ENCODE data around the gene TCF7L1. TPM values are rescaled to one million over a fixed set of nuclear protein-coding genes. Genes with fewer than 3 reads are reported as not detected.
A peak's percentile ranks its signal among the peaks of the same experiment; 100 is the strongest.

Gene TCF7L1
- total and polyA plus RNA-seq, 2 donors (not counting 3 experiments of a cell fraction or from before 2014, with no cell fraction given) = 9.6 to 17.4 TPM

- H3K9me3 ChIP-seq (replicated peaks; ENCODE audit: control insufficient read depth, insufficient read depth, low read length) = no peaks in the 10 kb centered on the region
- H2AFZ ChIP-seq (ENCODE audit: low read depth, low read length) = no peak overlapping the region
- no peaks in the 10 kb centered on the region for H3K79me2 ChIP-seq (ENCODE audit: control insufficient read depth, insufficient read depth, low read length)
- ChIA-PET POLR2A (no interaction called here), CTCF (interaction anchor here (1.3 to 2.5 kb wide), 6 partner anchors 16 to 173 kb away, joined by 3 to 13 read pairs (median 4); partner anchors contain the start of gene TCF7L1)
- H3K4me3 ChIP-seq (replicated peaks in 1 of 3; ENCODE audit: insufficient read depth in 1 of 3, low read depth in 1 of 3, low read length in 3 of 3) = no peak overlapping the region
- no peaks in the 10 kb centered on the region for H3K27me3 ChIP-seq (ENCODE audit: control insufficient read depth in 2 of 2, insufficient read depth in 2 of 2, low read length in 2 of 2)
- intact Hi-C loops (cut with micrococcal nuclease) = loop anchor here (2.0 to 5.0 kb wide), 2 partner anchors 45 to 63 kb away; no protein-coding TSS in a partner anchor
- H3K4me2 ChIP-seq (ENCODE audit: insufficient read depth, low read length) = no peak overlapping the region
- H3K27ac ChIP-seq (ENCODE audit: insufficient read depth, low read depth, low read length) = no peak overlapping the region
- H3K4me1 ChIP-seq (ENCODE audit: control insufficient read depth, extremely low read depth, insufficient read depth, low read length) = peaks cover 12% of the 10 kb centered on the region
- no TSS peak for BruUV-seq (replicated peaks)
- H3K36me3 ChIP-seq (ENCODE audit: control insufficient read depth in 2 of 2, extremely low read depth in 1 of 2, insufficient read depth in 2 of 2, low read length in 2 of 2) = no peaks in the 10 kb centered on the region
- no peak overlapping the region for H3K9ac ChIP-seq (replicated peaks; ENCODE audit: extremely low read depth, insufficient read depth, low read length)
- DNase-seq (ENCODE audit: low read depth, low spot score) = peak; percentile 21
- no peaks in the 10 kb centered on the region for H4K20me1 ChIP-seq (replicated peaks; ENCODE audit: control insufficient read depth, extremely low read depth, insufficient read depth, low read length)
- dilution Hi-C loops (cut with MboI; ENCODE audit: extremely low pct_ligation_motif_present, low sequenced_read_pairs) = no loop called here
- TF ChIP-seq JUN (IDR thresholded peaks at IDR 0.05; ENCODE audit: borderline replicate concordance, insufficient read depth, insufficient read length, low read depth) (no peak), FOS (IDR thresholded peaks at IDR 0.05; ENCODE audit: borderline replicate concordance, insufficient read depth, low read length) (no peak), MYC (IDR thresholded peaks at IDR 0.05; ENCODE audit: low read depth, low read length) (no peak), GATA2 (IDR thresholded peaks at IDR 0.05; ENCODE audit: insufficient read depth, insufficient read length, low read depth, low read length) (no peak), POLR2A (IDR thresholded peaks at IDR 0.05; ENCODE audit: low read depth, low read length) (no peak), CTCF (IDR thresholded peaks at IDR 0.05; ENCODE audit: extremely low read depth in 1 of 2, insufficient read depth in 1 of 2, low read depth in 1 of 2, low read length in 2 of 2) (no peak), EZH2 (IDR thresholded peaks at IDR 0.05; ENCODE audit: borderline replicate concordance, low read depth, low read length, severe bottlenecking) (no peak), POLR2AphosphoS5 (IDR thresholded peaks at IDR 0.05; ENCODE audit: insufficient read depth, low read depth, low read length) (no peak)
- TF ChIP-seq, protein P1, sequence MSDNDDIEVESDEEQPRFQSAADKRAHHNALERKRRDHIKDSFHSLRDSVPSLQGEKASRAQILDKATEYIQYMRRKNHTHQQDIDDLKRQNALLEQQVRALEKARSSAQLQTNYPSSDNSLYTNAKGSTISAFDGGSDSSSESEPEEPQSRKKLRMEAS (IDR thresholded peaks at IDR 0.05; ENCODE audit: insufficient read depth, insufficient read length) = no peak
- no peaks in the 10 kb centered on the region for H3K9me1 ChIP-seq (replicated peaks; ENCODE audit: control insufficient read depth, extremely low read depth, insufficient read depth, low read length)
- FAIRE-seq = no peak
Measured at GRCh38 chr2:85240055-85240454, 106.9 kb downstream of the TCF7L1 start.

Measured in endothelial cell of umbilical vein (primary cell).